NOMO-1 treated with DMSO at 0.1 percent for 48 hours (cell line): ENCODE data around the gene OSBPL3.
A peak's percentile ranks its signal among the peaks of the same experiment; 100 is the strongest.

Experiments used
- DNase-seq: peaks from one replicate; lab custom pipeline; 2025; ENCODE audit not compliant: unreplicated experiment; lab: John Stamatoyannopoulos, UW

Gene OSBPL3

DNA sequence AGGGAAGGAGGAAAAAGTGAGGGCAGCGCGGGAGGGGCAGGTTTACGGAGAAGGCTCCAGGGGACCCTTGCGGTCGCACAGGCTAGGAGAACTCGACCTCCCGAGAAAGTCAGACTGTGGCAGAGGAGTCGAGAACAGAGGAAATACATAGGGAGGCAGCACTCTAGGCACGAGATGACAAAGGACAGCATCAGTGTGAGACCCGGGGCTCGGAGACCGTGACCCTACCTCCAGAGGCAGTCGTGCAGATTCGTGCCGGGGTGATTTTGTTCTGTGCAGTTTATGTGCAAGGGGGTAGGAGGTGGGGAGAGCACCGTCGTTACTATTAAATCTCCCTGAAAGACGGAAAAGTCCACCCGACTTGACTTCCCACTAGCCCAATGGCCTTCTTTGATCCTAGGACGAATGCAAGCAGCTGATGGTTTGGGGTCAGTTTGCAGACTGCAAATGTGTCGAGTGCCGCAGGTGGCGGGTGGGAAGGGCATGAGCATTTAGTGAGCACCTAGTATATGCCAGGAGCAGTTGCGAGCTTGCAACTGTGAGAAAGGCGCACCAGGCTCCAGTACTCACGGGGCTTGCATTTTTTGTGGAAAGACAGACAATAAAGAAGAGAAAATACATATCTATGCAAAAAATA lies 674 bp upstream of the OSBPL3 start:
- no peak for DNase-seq

DNA sequence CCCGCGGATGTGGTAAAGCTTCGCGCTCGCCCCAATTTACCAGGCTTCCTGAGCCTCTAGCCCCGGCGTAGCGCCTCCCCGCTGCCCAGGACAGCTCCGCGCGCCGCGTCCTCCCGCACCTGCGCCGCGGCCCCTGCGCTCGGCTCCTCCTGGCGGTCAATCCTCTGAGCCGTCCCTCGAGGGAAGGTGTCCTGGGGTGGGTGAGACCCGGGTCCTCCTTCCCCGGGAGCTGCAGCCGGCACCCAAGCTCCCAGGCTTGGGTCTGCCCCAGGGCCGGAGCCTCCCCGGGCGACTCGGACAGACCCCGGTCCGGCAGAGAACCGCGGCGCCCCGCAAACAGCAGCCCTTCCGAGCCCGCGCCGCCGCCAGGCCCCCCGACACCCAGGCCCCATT lies 512 bp downstream of the OSBPL3 start:
- peak; percentile 32 for DNase-seq

DNA sequence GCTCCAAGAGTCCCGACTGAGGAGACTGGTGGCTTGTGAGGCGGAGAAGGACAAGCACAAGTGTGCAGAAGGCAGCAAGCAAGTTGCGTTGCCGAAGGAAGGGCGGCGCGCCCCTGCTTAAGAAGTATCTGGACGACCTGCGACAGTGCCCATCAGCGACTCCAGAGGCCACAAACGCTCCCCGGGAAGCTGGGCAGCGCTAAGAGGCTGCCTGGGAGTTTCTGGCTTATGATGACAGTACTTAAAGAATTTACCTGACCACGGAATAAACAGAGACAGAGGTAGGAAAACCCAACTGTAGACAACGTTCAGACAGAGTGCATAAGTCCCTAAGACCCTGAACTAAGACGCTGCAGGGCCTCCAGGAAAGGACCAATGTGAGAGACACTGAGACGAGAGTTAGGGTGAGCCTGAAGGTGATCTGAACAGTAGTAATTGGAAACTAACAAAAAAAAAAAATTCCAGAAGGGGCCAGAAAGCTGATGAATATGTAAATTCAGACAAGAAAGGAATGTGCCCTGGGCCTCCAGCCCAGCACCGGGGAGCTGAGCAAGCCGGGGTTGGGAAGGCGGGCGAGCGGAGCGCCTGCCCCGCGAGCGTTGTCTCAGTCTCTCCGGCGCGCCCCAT lies 1.0 kb downstream of the OSBPL3 start:
- no peak for DNase-seq

DNA sequence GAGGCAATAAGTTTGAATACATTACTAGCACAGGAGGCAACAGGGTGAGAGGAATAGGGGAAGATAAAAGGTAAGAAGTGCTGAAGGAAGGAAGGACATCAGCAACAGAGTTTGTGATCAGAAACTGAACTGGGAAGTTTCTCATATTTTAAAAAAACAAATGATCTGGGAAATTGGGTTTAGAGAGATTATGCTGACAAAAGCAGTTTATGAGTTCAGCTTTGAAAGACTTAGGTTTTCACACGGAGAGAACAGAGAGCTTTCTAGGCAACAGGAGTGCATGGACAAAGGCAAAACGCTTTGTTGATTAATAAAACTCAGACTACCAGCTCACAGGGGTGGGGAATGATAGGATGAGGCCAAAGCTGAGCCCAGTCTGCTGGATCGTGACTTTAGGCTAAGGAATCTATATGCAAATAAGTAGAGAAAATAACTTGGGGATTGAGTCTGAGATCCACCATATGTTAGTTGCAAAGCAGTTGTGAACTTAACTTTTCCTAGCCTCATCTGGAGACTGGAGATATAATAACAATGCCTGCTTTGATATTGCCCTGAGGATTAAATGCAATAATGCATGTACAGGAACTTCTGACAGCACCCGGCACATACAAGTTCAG lies 4.2 kb downstream of the OSBPL3 start:
- no peak for DNase-seq

DNA sequence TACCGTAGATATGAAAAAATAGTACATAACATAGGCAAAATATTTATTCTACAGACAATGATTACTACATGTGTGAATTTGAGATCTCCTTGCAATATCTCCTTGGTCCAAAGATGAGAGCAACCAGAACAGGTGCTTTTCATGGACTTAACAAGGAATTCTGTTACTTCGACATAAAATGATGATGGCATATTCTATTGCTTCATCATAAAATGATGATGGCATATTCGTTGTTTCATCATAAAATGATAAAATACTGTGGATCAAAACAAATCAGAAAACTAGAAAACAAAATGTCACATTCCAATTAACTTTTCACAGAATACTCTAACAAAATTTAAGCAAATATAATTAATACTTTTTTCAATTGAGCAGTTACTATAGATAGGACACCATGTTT lies 4.8 kb downstream of the OSBPL3 start:
- no peak for DNase-seq

DNA sequence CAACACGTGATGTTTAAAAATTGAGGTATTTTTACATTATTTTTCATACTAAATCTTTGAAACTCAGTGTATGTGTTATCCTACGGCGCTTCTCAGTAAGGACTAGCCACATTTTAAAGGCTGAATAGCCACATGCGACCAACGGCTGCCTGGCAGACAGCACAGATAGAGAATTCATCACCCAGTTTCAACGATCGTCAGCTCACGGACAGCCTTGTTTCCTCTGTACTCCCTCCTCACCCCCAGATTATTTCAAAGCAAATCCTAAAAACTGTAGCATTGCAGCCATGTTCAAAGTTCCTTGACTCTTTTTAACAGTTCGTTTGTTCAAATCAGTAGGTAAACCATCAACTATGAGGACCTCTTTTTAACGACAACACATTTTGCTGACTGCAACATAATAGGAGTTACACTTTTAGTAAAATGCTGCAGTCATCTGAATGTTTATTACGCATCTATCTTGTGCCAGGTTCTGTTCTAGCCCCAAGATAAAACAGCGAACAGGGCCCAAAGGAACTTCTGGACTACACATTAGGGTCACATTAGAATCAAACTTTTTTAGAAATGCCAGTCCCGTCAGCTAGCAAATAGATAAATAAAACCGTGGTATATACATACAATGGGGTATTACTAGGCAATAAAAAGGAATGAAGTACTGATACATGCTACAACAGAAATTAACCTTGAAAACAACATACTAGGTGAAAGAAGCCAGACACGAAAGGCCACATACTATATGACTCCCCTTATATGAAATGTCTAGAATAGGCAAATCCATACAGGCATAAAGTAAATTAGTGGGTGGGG lies 5.7 kb downstream of the OSBPL3 start:
- DNase-seq = no peak

DNA sequence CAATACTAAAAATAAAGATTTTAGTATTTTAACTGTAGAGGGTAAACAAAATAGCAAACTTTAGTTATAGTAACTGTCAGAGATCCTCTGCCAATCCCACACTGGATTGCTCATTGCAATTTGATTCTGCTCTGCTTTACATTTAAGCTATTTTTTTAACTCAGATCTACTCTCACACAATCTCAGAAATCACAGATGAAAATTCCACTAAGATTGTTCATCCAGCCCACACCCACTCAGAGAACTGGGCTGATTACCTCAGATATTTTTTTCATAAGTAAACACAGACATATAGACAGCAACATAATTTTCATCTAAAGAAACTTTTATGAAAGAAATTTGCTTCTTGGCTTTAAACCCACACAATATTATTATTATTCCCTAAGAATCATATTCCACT lies 7.0 kb downstream of the OSBPL3 start:
- no peak for DNase-seq

DNA sequence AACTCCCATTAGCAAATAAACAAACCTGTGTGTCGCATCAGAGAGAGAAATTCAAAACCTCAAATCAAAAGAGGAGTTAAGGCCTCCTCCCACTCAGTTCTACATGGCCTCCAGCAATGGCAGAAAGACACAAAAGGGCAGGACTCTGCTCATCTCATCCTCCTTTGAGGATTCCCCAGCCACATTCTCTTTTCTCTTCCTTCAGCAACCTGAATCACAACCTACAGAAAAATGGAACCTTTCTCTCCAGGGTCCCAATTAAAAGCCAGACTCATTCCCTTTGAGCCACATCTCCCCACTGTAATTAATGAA lies 7.9 kb downstream of the OSBPL3 start:
- DNase-seq = no peak

DNA sequence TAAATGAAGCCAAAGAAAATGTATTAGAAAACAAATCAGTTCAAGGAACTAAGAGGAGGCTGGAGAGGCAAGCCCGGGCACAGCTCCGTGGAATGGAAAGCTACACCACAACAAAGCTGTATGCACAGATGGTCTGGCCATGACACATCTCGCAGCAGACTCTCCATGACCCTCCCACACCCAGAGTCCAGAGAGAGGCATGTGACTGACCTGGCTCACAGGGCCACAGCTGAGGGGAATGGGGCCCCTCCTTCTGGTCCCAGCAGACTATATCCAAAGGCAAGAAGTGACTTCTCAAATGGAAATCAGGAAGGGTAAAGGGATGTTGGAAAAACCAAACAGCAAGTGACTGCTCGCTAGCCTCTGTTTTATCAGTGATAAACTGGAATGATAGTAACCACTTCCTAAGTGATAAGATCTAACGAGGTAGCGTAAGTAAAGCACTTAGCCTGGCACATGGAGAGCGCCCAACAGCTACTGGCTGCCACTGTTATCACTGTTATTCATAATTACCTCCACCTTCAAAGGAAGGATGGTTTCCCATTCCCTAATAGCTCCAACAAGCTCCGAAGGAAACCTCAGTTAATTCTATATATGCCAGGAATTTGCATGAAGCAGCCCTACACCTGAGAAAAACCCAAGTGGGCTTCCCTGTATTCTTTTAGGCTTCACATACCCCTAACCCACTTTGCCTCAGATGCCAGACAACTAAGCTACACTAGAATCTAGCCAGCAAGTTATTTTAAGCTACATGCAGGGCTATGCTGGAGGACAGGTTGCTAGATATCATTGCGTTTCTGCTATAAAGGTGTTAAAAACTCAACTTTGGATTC lies 8.4 kb downstream of the OSBPL3 start:
- no peak for DNase-seq

DNA sequence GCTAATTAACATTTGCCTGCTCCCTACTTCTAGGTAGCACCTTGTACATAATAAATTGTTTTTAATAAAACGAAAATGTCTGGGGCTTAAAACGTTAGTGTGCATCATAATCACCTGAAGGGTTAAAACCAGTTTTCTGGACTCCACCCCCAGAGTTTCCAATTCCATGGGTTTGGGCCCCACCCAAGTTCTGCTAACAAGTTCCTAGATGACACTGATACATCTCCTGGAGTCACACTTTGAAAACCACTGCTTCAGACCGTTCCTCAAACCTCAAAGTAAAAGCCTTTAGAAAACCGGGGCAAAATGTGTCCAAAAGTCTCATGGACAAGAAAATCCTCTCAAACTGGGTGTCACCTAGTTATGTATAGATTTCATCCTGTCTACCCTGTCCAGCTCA lies 9.3 kb downstream of the OSBPL3 start:
- DNase-seq = no peak

DNA sequence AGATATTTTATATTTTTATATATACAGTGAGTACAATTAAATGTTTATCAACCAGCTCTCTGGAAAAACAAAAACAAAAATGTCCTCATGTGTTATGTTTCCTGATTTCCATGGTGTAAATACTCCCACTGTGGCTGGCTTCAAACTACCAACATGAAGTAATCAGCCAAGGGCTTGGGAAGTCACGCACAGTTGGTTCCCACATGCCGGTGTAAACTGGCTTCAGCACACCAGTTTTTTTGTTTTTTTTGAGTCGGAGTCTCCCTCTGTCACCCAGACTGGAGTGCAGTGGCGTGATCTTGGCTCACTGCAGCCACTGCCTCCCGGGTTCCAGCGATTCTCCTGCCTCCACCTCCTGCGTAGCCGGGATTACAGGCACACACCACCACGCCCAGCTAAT lies 11.8 kb downstream of the OSBPL3 start:
- no peak for DNase-seq

DNA sequence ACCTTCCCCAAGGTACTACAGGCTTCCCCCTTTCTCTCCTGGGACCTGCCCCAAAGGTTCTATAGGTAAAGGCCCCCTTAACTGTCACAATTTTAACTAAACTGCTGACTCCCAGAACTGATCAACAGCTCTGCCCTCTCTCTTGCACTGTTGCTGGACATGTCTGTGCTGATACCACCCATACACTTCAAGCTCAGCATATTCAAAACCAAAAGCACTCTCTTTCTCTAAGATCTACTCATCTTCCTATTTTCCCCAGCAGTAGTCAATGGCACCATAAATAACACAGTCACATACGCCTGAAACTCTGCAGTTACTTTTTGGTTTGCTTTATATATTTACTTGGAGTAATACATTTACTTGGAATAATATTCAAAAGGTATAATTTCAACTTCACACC lies 12.3 kb downstream of the OSBPL3 start:
- no peak for DNase-seq

DNA sequence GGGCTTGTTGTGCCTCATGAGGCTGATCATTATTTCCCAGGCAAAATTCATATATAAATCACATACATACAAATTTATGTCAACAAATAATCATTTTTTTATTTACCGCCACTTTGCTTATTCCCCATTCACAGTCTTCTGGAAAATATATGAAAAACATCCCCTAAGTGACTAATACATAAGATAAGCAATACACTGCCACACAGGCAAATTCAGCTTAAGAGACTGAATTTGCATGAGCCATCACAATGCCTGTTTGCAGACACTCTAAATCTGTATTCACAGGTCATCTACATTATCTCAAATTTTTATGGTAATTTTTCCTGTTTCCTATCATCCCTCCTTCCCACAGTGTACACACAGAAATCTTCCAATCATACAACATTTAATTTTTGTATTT lies 13.2 kb downstream of the OSBPL3 start:
- DNase-seq = no peak

DNA sequence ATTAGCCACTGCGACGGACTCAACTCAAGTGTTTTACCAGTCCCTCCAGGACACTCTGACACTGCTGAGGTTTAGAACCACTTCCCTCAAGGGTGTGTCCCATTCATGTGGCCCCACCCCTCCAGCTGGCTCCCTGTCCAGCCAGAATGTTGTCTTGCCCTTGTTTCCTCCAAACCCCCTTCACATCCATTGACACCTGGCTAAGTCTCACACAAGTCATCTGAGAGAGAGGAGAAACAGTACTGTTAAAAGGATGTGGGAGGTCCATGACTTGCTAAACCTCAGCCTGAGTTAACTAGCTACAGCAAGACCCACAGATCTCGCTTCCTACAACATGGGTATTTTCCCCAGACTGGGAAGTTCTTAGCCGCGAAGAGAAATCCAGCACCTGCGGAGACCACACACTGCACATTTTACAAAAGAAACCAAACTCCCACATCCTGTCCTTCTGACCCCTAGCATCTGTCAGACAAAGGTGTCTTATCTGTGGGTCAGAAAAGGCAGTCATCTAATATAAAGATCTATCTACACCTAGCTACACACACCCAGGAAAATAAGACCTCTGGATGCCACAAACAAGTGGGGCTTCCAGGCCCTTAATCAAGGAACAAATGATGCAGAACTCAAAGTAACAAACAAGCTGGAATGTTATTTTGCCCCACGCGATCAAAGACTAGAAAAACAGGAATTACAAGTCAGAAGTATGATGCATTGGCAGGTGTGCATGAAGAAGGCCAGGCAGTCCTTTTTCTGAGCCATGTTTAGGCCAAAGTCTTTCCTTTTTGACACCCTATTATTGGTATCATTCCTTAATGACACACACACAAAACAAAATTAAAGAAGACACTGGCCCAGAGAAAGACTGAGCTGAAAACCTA lies 13.9 kb downstream of the OSBPL3 start:
- DNase-seq = no peak

DNA sequence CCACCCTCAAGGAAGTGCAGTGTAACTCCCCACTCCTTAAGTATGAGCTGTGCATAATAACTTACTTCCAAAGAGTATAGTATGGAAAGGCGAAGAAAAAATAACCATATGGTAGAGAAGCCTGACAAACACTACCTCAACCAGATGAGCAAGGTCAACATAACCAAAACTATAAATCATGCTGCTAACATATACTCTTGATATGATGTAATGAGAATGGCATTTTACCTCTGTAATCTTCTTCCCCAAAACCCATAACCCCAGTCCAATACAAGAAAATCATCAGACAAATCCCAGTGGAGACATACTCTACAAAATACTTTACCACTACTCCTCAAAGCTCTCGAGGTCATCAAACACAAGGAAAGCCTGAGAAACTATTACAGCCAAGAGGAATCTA lies 15.8 kb downstream of the OSBPL3 start:
- DNase-seq = no peak

DNA sequence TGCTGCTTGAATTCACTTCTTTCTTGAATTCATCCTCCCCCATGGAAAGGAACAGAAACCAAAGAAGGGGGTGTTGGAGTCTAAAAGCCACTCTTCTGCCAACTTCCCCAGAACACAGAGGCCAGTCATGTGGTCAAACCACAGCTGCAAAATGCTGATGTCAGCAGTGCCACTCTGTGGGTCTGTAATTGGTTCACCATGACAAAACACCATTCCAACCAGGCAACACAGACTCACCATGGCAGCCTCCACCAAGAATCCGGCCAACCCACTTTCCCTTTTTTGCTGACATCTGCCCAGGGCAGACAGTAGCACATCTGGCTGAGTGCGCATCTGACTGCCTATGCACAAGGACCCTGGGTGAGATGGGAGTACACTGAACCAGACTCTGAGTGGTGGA lies 16.8 kb downstream of the OSBPL3 start:
- DNase-seq = peak; percentile 86

DNA sequence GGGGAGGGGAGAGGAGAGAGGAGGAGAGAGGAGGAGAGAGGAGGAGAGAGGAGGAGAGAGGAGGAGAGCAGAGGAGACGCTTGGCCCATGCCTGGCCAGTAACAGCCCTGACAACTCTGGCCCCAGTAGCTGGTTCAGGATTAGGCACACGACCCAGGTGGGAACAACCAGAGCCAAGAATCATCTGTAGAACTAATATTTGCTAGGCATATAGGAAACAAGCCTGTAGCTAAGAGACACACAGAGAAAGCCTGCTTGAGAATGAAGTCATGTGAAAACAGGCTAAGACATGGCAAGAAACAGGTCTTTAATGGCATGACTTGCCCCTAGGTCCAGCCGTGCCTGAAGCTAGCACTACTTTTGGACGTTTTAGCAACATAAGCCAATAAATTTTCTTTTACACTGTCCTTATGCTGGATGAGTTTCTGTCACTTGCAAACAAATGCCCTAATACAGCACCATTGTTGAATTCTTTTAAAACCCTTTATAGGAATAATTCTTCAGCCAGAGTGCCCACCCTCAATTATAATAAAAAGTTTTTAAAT lies 17.5 kb downstream of the OSBPL3 start:
- DNase-seq = no peak

DNA sequence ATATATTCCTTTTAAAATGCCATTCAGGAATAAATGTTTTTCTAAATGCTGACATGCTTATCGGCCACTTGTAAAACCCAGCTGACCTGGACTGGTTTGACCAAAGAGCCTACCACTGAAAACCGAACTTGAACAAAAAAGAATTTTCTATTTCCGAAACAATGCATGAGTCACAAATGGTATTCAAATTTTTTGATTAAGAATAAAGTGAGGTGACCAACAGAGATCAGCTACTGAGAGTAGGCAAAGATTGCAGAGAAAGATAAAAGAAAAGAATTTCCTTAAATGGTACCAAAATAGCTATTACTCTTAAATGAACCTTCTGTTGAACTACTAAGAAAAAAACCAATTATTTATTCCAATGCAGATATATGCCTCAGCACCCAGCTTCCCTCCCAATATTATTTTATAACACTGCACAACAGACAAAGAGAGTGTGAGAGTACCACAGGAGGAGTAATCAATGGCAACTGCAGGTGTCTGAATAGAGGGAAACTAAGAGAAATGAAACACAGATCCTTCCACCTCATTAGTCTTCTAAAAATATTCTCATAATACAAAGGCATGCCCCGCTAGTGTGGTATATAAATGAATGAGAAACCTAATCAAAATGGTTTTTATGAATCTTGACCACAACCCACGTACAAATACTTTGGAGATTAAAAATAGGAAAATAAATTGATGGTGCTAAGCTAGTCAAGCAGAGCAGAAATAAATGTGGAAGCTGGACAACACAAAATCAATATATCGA lies 20.1 kb downstream of the OSBPL3 start:
- no peak for DNase-seq

DNA sequence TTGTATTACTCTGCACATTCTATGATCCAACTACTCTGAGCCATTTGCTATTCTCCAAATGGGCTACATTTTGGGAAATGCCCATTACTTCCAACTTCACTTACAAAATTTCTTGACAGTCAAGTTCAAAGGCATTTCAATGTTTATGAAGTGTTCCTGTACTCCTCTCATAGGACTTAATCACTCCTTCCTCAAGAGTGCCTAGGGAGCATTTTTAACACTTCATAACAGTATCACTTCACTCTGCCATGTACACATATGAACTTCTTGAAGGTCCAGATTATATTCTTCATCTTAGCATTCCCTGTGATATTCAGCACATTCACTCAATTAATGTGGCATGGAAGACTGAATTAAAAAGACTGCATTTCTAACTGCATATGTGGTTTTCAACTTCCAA lies 21.6 kb downstream of the OSBPL3 start:
- no peak for DNase-seq
